SK-N-SH treated with all-trans-retinoic acid at 6 μM for 48 hours (cell line): ENCODE data around the gene PTPN6.

Experiments used
- BACH2 ChIP-seq: fragments of 250-450 bp; sonication (Bioruptor Pico); IDR thresholded peaks from 2 replicates; pipeline ENCODE4 v1.9.0; 2021; ENCODE audit warnings: mild to moderate bottlenecking, borderline replicate concordance
- CSDC2 ChIP-seq: fragments of 250-450 bp; sonication (Bioruptor Pico); IDR thresholded peaks from 2 replicates; pipeline ENCODE4 v1.5.0; 2020; ENCODE audit warnings: mild to moderate bottlenecking, moderate library complexity
- GLIS3 ChIP-seq: fragments of 250-450 bp; sonication (Bioruptor Pico); IDR thresholded peaks from 2 replicates; pipeline ENCODE4 v1.5.0; 2020; ENCODE audit warnings: mild to moderate bottlenecking, moderate library complexity
- OSR1 ChIP-seq: fragments of 250-450 bp; sonication (Bioruptor Pico); IDR thresholded peaks from 2 replicates; pipeline ENCODE4 v1.8.0; 2022; ENCODE audit warnings: moderate library complexity, mild to moderate bottlenecking, inconsistent platforms
- PPARA ChIP-seq: fragments of 250-450 bp; sonication (Bioruptor Pico); IDR thresholded peaks from 2 replicates; pipeline ENCODE4 v1.5.0; 2020; ENCODE audit warnings: mild to moderate bottlenecking, borderline replicate concordance
- SNAI2 ChIP-seq: fragments of 250-450 bp; sonication (Bioruptor Pico); IDR thresholded peaks from 2 replicates; pipeline ENCODE4 v1.5.0; 2020; ENCODE audit warnings: mild to moderate bottlenecking, moderate library complexity
- TCF4 ChIP-seq: fragments of 250-450 bp; sonication (Bioruptor Pico); IDR thresholded peaks from 2 replicates; pipeline ENCODE4 v1.8.0; 2021; ENCODE audit warnings: mild to moderate bottlenecking, moderate library complexity, borderline replicate concordance
- ZFP3 ChIP-seq: fragments of 250-450 bp; sonication (Bioruptor Pico); IDR thresholded peaks from 2 replicates; pipeline ENCODE4 v1.5.0; 2020; ENCODE audit warnings: mild to moderate bottlenecking, moderate library complexity
- TF ChIP-seq, protein P1 (sequence below): fragments of 250-450 bp; sonication (Bioruptor Pico); IDR thresholded peaks from 2 replicates; pipeline ENCODE4 v1.5.1; 2021; ENCODE audit warnings: mild to moderate bottlenecking, moderate library complexity
- TF ChIP-seq, protein P2 (sequence below): fragments of 250-450 bp; sonication (Bioruptor Pico); IDR thresholded peaks from 2 replicates; pipeline ENCODE4 v1.5.1; 2020; ENCODE audit warnings: low read depth, mild to moderate bottlenecking, moderate library complexity
- TF ChIP-seq, protein P3 (sequence below): fragments of 250-450 bp; sonication (Bioruptor Pico); IDR thresholded peaks from 2 replicates; pipeline ENCODE4 v1.8.0; 2020; ENCODE audit warnings: mild to moderate bottlenecking, moderate library complexity, borderline replicate concordance

- TF ChIP-seq BACH2 (no peak), PPARA (CRISPR knock-in tag) (no peak), SNAI2 (CRISPR knock-in tag) (no peak), CSDC2 (CRISPR knock-in tag) (no peak), OSR1 (CRISPR knock-in tag) (no peak), GLIS3 (CRISPR knock-in tag) (no peak), TCF4 (CRISPR knock-in tag) (no peak), ZFP3 (CRISPR knock-in tag) (no peak)
- TF ChIP-seq, protein P1, sequence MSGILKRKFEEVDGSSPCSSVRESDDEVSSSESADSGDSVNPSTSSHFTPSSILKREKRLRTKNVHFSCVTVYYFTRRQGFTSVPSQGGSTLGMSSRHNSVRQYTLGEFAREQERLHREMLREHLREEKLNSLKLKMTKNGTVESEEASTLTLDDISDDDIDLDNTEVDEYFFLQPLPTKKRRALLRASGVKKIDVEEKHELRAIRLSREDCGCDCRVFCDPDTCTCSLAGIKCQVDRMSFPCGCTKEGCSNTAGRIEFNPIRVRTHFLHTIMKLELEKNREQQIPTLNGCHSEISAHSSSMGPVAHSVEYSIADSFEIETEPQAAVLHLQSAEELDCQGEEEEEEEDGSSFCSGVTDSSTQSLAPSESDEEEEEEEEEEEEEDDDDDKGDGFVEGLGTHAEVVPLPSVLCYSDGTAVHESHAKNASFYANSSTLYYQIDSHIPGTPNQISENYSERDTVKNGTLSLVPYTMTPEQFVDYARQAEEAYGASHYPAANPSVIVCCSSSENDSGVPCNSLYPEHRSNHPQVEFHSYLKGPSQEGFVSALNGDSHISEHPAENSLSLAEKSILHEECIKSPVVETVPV, result no peak
- TF ChIP-seq, protein P2, sequence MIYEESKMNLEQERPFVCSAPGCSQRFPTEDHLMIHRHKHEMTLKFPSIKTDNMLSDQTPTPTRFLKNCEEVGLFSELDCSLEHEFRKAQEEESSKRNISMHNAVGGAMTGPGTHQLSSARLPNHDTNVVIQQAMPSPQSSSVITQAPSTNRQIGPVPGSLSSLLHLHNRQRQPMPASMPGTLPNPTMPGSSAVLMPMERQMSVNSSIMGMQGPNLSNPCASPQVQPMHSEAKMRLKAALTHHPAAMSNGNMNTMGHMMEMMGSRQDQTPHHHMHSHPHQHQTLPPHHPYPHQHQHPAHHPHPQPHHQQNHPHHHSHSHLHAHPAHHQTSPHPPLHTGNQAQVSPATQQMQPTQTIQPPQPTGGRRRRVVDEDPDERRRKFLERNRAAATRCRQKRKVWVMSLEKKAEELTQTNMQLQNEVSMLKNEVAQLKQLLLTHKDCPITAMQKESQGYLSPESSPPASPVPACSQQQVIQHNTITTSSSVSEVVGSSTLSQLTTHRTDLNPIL (CRISPR knock-in tag), result no peak
- TF ChIP-seq, protein P3, sequence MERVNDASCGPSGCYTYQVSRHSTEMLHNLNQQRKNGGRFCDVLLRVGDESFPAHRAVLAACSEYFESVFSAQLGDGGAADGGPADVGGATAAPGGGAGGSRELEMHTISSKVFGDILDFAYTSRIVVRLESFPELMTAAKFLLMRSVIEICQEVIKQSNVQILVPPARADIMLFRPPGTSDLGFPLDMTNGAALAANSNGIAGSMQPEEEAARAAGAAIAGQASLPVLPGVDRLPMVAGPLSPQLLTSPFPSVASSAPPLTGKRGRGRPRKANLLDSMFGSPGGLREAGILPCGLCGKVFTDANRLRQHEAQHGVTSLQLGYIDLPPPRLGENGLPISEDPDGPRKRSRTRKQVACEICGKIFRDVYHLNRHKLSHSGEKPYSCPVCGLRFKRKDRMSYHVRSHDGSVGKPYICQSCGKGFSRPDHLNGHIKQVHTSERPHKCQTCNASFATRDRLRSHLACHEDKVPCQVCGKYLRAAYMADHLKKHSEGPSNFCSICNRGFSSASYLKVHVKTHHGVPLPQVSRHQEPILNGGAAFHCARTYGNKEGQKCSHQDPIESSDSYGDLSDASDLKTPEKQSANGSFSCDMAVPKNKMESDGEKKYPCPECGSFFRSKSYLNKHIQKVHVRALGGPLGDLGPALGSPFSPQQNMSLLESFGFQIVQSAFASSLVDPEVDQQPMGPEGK (CRISPR knock-in tag), result no peak
Measured at GRCh38 chr12:6987956-6988553, 36.9 kb downstream of the PTPN6 start.
